ENCODE results near the gene CCL3.
"Not testable (repeated sequence)": the region's sequence is repeated elsewhere in the genome, so short reads cannot be mapped to it uniquely, and the experiment has no call there.

CCL3 gene

GRCh38 chr17:36089888-36090836 is at the start of gene CCL3:
TSS of gene CCL3 (minus strand) at chr17:36090143. CDS start at chr17:36090058, 85 bp downstream.
- in situ Hi-C loops (cut with HindIII; ENCODE audit: low sequenced_read_pairs), result no loop called here

- in situ Hi-C loops (cut with HindIII; ENCODE audit: low sequenced_read_pairs), result no loop called here
Measured at GRCh38 chr17:36136439-36136838, 46.5 kb upstream of the CCL3 start.

GRCh38 chr17:36136036-36136435 is 46.1 kb upstream of the CCL3 start:
- in situ Hi-C loops (cut with HindIII; ENCODE audit: low sequenced_read_pairs), result no loop called here

GRCh38 chr17:36135465-36135864 is 45.5 kb upstream of the CCL3 start:
- in situ Hi-C loops (cut with HindIII; ENCODE audit: low sequenced_read_pairs), result no loop called here

GRCh38 chr17:36133602-36134236 is 43.8 kb upstream of the CCL3 start:
- in situ Hi-C loops (cut with HindIII; ENCODE audit: low sequenced_read_pairs), result no loop called here

GRCh38 chr17:36132421-36132831 is 42.5 kb upstream of the CCL3 start:
- in situ Hi-C loops (cut with HindIII; ENCODE audit: low sequenced_read_pairs), result no loop called here

- in situ Hi-C loops (cut with HindIII; ENCODE audit: low sequenced_read_pairs), result no loop called here
Measured at GRCh38 chr17:36131931-36132330, 42.0 kb upstream of the CCL3 start.

GRCh38 chr17:36131421-36131820 is 41.5 kb upstream of the CCL3 start:
- in situ Hi-C loops (cut with HindIII; ENCODE audit: low sequenced_read_pairs), result no loop called here

- in situ Hi-C loops (cut with HindIII; ENCODE audit: low sequenced_read_pairs), result no loop called here
Measured at GRCh38 chr17:36130346-36130745, 40.4 kb upstream of the CCL3 start.

GRCh38 chr17:36129616-36130015 is 39.7 kb upstream of the CCL3 start:
- in situ Hi-C loops (cut with HindIII; ENCODE audit: low sequenced_read_pairs), result no loop called here

- in situ Hi-C loops (cut with HindIII; ENCODE audit: low sequenced_read_pairs), result no loop called here
Measured at GRCh38 chr17:36128411-36128978, 38.6 kb upstream of the CCL3 start.

- in situ Hi-C loops (cut with HindIII; ENCODE audit: low sequenced_read_pairs), result no loop called here
Measured at GRCh38 chr17:36127911-36128310, 38.0 kb upstream of the CCL3 start.

- in situ Hi-C loops (cut with HindIII; ENCODE audit: low sequenced_read_pairs), result no loop called here
Measured at GRCh38 chr17:36127199-36127893, 37.4 kb upstream of the CCL3 start.

GRCh38 chr17:36124879-36125824 is 35.2 kb upstream of the CCL3 start:
- in situ Hi-C loops (cut with HindIII; ENCODE audit: low sequenced_read_pairs), result no loop called here

GRCh38 chr17:36123431-36123830 is 33.5 kb upstream of the CCL3 start:
- in situ Hi-C loops (cut with HindIII; ENCODE audit: low sequenced_read_pairs), result no loop called here

- in situ Hi-C loops (cut with HindIII; ENCODE audit: low sequenced_read_pairs), result not testable (repeated sequence)
Measured at GRCh38 chr17:36121099-36121498, 31.2 kb upstream of the CCL3 start.

- in situ Hi-C loops (cut with HindIII; ENCODE audit: low sequenced_read_pairs), result no loop called here
Measured at GRCh38 chr17:36120221-36120620, 30.3 kb upstream of the CCL3 start.

- in situ Hi-C loops (cut with HindIII; ENCODE audit: low sequenced_read_pairs), result no loop called here
Measured at GRCh38 chr17:36118477-36119353, 28.8 kb upstream of the CCL3 start.
